ENCODE results near the gene SKP2.
"Not testable (repeated sequence)": the region's sequence is repeated elsewhere in the genome, so short reads cannot be mapped to it uniquely, and the experiment has no call there.

Gene SKP2

DNA sequence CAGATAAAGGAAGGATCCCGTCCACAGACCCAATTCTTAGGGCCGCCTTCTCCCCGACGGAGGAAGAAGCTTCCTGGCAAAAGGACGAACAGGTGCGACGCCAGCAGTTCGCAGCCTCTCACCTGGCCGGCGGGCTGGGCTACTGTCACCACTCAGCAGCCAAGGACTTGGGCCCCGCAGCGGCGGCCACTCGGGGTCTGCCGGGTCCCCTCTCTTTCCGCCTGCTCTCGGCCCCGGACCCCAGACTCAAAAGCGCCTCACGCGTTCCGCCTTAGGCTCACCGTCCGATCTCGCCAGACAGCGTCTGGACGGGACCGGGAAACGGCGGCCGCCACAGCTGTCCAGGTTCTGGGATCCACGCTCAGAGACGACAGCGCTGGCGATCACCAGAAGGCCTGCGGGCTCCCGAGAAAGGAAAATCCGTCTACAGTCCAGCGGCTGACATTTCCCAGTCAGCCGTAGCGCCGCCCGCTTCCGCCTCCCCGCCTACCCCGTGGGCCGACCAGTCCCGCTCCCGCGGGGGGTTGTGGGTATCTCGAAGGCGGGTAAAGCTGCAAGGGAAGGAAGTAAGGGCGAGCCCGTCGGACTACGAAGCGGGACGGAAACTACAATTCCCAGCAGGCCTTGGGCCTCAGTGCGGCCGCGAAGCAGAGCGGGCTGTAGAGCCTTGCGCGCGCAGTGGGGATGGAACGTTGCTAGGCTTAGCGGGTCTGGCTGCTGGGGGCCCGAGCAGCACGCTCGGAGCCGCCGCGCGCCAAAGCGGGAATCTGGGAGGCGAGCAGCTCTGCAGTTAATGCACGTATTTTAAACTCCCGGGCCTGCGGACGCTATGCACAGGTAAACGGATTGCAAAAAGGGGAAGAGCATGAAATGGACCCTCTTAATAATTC is at the start of gene SKP2, which contains the start of gene LMBRD2:
Gene SKP2, plus strand, starts transcription at position 678 of the 890 bp plus-strand sequence. Its CDS starts 152 bp downstream, at position 830.
Gene LMBRD2, minus strand, starts transcription at position 454 of the 890 bp plus-strand sequence. CDS start 8,538 bp downstream, outside the sequence.
- peak; percentile 98 for DNase-seq

DNA sequence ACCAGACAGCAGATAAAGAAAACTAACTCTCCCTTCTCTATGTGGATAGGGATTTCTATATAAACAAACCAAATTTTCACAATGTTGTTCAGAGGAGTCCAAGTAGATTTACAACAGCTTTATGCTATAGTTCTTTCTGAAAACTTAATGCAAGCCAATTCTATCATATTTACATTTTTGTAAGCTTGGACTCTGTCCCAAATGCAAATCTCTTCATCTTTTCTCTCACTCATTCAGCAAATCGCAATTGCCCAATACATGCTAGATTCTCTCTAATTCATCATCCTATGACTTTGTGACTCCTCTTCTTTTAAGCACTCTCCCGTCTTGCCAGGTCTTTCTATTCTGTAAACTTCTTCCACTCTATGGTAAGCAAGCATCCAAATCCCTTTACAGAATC is 46.1 kb upstream of the SKP2 start:
- no peak for DNase-seq

DNA sequence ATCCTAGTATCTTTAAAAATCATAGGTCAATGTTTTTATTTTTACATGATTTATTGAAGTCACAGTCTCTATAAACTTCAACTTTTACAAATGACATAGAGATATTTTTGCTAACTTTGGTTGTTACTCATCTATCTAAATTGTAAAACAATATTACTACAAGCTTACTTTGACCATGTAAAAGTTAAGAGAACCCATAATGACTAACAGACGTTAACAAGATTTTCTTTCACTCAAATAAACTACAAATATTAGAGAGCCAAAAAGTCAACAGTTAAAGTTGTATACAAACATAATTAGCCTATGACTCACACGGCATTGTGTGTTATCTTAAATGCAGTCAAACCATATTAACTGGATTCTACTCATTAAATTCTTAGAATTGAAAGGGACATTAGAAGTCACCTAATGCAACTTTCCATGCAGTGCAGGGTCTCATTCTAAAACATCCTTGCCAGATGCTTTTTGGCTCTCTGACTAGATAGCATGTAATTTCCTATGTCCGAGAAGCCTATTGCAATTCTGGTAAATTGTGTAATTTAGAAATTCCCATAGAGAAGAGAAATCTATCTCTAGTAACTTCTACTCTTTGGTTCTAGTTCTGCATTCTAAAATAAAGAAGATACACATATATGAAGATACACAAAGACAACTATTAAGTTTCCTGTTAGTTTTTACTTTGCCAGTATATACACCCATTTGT is 43.0 kb upstream of the SKP2 start:
- no peak for DNase-seq

DNA sequence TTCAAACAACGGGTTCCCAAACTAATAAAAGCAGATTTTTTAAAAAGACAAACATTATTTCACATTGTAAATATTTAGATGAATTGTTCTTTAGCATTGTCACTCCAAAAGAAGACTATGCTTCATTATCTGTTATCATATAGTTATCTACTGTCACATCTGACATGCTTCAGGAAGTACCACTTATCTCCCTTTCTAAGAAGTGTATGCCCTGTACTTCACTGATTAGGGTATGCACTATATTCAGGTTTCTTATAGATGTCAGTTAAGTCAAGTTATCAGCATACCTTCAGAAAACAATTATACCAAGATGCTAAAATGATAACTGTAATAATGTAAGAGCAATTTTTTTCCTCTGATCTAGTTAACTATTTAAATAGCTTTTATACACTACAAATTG is 40.7 kb upstream of the SKP2 start:
- no peak for DNase-seq

DNA sequence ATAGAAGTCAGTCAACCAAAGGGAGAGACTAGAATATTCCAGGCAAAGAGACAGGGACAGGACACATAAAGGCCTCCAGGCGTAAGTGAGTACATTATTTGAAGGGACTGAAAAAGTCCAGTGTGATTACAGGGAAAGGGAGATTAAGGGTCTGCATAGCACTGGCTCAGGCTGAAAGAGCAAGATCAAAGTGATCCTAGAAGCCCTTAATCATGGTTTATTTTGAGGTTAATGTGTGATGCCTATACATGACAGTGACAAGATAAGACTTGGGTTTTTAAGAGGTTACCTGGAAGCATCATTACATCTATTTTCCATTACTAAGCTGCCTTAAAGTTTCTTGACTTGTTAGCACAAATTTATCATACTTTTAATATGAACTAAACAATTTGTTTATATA is 26.0 kb upstream of the SKP2 start:
- no peak for DNase-seq

DNA sequence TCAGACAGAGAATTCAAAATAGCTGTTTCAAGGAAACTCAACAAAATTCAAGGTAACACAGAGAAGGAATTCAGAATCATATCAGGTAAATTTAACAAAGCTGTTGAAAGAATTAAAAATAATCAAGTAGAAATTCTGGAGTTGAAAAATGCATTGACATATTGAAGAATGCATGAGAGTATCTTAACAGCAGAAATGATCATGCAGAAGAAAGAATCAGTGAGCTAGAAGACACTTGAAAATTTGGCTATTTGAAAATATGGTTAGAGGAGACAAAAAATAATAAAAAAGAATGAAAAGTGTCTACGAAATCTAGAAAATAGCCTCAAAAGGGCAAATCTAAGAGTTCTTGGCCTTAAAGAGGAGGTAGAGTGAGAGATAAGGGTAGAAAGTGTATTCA is 23.1 kb upstream of the SKP2 start:
- DNase-seq: no peak

DNA sequence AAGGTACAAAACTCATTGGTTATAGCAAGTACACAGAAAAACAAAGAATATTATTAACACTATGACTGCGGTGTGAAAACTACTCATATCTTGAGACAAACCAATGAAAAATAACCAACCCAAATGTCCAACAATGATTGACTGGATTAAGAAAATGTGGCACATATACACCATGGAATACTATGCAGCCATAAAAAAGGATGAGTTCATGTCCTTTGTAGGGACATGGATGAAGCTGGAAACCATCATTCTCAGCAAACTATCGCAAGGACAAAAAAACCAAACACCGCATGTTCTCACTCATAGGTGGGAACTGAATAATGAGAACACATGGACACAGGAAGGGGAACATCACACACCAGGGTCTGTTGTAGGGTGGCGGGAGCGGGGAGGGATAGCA is 22.2 kb upstream of the SKP2 start:
- not testable (repeated sequence) for DNase-seq

DNA sequence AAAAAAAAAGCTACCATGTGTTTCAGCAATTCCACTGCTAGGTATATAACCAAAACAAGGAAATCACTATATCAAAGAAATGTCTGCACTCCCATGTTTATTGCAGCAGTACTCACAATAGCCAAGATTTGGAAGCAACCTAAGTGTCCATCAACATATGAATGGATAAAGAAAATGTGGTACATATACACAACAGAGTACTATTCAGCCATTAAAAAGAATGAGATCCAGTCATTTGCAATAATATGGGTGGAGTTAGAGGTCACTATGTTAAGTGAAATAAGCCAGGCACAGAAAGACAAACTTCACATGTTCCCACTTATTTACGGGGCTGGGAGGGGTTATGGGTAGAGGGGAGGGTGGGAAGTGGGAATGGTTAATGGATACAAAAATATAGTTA is 18.9 kb upstream of the SKP2 start:
- DNase-seq: not testable (repeated sequence)

DNA sequence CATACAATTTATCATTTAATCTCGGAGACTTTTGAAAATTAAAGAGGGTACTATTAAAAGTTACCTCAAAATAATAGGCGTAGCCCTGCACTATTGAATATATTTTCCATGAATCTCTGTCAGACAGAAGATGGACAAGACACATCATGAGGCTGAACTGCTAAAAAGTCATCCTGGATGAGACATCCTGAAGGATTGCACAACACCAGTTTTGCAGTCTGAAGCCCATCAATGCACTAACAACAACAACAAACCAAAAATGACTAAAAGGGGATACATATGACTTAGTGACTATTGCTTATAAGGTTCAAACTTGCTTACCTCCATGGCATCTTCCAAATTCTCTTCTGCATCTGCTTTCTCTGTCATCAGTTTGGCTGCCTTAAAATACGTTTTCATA is 15.9 kb upstream of the SKP2 start:
- no peak for DNase-seq

DNA sequence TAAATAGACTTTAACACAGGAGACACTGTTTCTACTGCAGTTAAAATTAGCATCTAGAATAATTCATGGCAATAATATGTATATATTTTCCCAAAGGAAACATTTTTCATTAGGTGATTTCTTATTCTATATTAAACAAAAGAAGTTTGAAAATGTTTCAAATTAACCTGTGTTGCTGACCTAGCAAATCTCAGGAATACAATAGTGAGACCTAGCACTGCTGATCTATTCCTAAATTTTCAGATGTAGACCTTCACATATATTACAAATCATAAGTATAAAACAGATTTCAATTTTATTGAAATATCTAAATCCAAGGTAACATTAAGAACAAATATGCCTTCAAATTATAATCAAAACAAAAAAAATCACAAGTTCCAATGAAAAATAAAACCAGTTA is 15.3 kb upstream of the SKP2 start:
- DNase-seq: no peak

DNA sequence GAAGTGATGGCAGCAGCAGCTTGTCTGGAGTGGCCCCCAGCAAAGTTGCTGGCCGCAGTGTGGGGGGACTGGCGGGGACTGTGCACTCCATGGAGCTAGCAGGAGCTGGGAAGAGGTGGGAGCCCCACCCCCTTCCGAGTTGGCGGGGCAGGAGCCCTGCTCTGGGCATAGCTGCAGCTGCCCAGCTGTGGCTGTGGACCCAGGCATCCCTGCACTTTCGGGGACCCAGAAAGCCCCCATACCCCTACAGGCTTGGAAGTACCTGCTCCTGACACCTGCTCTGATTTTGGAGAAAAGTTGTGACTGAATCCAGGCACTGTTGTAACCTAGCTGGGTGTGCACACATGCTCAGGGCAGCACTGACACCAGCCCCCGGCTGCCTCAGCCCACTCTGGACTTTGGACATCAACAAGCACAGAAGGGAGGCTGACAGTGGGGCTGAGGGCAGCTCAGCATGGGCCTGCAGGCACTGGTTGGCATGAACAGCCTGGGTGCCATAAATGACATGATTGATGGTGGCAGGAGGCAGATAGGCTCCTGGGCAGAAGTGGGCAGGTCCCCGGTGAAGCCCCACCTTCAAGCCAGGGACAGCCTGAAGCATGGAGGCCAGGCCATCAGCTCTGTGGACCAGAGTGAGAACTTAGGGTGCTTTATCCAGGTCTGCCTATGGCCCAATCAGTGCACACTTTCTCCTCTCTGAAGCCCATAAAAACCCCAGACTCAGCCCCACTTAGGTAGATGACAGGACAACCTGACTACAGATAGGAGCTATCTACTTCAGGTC is 12.8 kb upstream of the SKP2 start:
- no peak for DNase-seq

DNA sequence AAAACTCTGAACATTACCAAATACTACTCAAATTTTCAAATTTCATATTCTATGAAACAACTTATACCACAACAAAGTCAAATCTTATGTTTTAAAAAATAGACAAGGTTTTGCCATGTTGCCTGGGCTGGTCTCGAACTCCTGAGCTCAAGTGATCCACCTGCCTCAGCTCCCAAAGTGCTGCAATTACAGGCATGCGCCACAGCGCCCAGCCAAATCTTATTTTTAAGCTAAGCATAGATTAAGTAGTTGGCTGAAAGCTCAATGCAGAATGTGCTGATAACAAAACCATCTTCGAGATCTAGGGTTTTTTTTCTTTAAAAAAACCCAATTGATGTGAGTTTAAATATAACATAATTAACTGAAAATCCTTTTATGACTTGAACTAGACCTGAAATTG is 6.6 kb upstream of the SKP2 start:
- no peak for DNase-seq

DNA sequence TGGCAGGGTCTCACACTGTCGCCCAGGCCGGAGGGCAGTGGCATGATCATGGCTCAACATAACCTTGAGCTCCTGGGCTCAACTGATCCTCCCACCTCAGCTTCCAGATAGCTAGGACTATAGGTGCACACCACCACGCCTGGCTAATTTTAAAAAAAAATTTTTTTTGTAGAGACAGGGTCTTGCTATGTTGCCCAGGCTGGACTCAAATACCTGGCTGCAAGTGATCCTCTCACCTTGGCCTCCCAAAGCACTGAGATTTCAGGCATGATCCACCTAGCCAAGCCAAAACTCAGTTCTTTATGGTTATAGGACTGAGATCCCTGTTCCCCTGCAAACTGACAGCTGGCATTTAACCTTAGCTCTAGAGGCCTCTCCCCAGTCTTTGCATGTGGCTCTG is 5.5 kb upstream of the SKP2 start:
- no peak for DNase-seq

DNA sequence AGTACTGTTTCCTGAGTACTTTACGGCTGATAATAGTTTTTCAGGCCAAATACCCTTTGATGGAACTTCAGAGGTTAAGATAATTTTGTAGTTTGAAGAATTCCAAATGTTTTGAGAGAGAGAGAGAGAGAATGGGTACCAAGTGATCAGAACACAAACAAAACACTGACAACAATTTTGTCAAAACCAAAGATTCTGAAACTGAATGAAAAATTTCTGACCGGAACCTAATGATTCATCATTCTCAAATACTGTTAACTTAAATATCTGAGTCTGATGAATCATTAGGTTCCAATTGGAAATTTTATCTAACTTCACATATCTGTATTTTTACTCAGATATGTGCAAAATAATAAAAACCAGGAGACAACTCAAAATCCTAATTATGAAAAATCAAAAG is 4.2 kb upstream of the SKP2 start:
- no peak for DNase-seq

DNA sequence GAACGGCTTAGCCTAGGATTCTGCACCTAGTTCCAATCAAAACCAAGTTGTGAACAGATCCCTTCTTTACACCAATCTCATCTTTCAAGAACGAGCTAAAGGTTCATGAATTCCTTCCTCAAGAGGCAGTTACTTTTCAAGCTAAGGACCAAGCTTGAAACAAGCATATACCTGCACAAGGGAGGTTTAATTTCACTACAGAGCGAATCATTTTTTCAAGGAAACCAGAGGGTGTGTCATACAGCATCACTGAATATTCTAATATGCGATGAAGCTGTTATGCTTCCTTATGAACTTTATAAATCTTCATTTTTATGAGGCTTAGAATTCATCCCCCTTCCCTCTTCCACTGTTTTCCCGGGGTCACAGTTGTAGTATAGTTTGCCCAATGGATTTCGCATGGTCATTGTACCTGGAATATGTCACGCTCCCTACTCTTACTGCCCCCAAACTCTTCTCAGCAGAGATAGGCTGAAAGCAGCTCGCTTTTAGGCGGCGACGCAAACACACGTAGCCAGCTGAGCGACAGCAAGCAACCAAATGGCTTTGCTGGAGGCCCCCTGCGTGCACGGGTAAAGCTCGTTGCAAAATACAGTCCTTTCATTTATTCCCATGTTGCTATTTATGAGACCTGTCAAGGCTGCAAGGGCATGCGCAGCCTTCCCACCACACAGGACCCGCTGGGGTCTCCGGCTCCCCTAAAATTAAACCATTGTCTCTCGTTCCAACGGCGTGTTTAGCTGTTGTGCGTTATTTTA is 1.1 kb upstream of the SKP2 start:
- DNase-seq: peak; percentile 76

DNA sequence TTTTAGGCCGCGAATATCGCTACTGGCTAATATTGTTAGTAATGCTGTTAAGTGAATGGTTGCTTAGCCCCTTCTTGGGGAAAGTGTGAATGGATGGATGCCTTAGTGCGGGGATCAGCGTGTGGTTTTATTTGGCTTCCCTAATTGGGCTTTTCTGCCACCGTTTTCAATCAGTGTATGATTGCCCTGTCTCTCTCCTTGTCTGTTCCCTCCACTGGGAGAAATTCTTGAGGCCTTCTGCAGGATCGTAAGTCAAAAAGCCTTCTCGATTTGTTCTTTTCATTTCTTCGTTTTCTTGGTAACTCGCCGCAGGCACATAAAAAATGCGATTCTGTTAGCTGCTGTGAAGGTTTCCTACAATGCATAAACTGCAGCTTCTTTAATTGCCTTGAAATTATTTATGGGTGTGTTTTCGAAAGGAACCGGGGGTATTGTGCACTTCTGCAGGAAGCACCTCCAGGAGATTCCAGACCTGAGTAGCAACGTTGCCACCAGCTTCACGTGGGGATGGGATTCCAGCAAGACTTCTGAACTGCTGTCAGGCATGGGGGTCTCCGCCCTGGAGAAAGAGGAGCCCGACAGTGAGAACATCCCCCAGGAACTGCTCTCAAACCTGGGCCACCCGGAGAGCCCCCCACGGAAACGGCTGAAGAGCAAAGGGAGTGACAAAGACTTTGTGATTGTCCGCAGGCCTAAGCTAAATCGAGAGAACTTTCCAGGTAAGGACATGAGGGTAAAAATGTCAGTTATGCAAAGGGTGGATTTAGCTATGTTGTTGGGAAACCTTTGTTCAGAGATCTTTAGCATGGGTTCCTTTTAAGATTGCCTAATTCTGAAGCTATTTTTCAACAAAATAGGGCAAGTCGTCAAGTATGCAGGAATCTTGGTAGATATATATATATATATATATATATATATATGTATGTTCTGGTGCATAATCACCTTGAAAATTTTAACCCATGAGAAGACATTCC is 700 bp downstream of the SKP2 start:
- DNase-seq: no peak

DNA sequence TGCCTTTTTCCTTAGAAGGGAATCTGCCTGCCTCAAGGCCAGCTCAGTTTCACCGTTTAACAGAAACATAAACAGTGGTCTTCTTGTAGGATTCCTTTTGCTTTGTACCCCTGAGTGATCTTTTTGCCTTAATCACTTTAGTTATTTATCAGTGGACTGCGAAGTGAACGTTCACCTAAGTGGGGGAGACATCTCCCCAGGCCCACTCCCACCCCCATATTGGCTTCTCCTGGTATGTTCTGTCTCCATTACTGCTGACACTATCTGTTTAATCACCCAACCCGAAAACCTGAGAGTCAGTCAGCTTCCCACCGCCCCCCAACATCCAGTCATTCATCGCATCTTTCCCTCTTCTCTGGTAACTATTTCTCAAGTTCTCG is 1.4 kb downstream of the SKP2 start:
- DNase-seq: no peak

DNA sequence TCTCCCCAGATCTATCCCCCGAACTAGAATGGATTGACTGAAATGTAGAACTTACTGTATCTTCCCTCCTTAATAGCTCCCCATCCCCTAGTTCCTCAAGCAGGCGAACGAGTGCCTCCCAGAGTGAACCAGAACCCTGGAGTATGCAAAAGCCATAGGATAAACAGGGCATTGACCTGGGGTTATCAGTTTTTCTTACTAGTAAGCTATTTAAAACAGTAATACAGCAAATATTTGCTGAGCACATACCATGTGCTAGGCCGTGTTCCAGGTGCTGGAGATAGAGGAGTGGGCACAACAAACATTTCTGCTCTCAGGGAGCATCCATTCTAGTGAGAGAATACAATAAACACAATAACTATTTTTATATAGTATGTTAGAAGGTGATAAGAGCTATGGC is 1.8 kb downstream of the SKP2 start:
- DNase-seq: no peak

DNA sequence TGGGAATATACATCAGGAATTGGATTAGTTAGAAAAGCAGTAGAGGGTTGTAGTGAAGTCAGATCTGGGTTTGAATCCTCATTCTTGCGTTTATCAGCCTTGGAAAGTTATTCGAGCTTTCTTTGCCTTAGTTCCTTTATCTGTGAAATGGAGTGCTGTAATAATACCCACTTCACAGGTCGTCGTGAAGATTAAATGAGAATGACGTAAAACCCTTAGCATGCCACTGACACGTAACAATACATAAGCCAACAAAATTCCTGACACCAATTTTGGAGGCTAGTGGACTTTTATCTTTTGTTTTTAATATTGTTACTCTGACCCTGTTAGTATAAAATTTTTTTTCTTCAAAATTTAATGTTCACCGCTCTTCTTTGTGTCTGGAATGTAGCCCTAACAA is 3.4 kb downstream of the SKP2 start:
- no peak for DNase-seq

DNA sequence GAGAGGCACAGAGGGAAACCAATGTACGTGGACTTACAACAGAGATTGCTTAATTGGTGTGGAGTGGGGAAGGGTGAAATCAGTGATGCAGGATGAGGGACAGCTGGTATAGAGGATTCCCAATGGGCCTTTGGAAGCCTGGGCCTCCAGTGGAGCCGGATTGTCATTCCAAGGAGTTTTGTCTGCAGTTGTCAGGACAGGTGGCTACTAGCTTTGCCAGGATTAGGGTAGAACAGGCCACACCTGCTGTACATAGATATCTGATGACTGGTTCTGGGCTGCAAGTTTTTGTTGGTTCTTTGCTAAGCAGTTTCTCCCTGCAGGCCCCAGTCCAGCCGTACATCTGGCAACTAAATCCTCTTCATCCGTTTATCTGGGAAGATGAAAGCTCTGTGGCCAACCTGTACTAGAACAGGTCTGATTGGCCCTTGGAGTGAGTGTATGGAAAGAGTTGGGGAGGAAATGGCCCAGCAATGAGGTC is 4.2 kb downstream of the SKP2 start:
- no peak for DNase-seq

DNA sequence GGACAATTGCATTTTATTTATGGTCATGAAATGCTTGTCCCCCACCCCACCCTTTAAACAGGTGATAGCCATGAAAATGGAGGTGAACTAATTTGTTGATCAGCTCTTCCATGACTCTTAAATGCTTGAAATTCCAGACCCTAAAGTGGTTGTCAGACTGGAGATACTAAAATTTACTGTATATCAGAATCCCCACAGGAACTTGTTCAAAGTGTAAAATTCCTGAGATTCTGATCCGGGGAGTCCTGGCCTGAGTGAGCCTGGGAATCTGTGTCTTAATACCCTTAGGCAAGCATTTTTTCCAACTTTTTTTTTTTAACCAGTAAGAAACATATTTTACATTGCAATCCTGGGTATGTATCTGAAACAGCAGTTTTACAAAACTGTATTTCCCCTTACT is 4.7 kb downstream of the SKP2 start:
- DNase-seq: no peak

Measured in activated CD4-positive, alpha-beta T cell treated with anti-CD3 and anti-CD28 coated beads for 48 hours (primary cell).